ENCODE results near the gene BID.

BID gene

DNA sequence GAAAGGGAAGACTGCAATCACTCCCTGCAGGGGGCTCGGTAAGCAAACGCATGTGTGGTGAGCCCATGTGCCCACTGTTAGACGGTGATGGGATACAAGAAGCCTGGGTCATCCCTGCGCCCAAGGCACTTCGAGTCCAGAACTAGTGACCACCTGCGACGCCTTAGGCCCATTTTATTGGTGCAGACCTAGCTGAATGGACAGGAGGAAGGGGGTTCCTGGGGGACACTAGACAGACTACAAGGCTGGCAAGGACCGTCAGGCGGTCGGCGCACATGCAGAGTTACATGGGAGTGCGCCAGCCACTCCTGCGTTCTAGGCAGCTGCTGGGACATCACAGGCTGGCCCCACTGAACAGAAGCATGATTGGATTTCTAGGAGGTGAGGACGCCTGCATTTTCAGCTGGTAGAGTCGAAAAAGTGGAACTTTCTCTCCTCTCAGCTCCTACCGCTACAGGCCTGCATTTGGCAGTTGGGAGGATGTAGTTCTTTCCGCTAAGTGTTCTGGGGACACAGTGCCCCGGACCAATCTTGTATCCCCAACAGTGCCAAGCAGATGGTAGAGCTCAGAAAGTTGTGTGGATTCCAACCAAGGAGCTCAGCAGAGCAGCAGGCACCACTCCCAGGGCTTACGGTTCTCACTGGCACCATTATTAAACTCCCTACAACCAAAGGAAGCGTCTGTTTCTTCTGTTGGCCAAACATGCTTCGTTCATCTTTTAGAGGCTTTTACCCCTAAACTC is 35.7 kb downstream of the BID start:
- DNase-seq (ENCODE audit: low spot score) = no peak

DNA sequence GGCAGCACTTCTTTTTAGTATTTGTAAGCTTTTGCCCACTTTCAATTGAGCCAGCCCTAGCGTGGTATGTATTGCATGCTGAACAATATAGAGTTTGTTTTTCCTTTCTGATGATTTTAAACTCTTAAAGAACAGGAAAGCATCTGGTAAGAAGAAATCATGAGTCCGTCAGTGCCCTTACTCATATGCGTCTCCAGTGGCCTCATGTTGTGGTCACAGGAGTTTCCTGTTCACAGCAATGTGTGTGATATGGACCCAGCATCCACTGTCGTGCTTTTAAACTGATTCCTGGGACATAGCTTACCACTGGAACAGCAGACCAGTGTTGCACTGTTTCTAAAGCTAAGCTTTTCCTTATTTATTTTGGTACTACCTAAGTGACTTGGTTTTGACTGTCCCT is 40.1 kb downstream of the BID start:
- DNase-seq (ENCODE audit: low spot score) = no peak

GRCh38 chr22:17733466-17733865 is 40.8 kb downstream of the BID start:
- DNase-seq (ENCODE audit: low spot score) = no peak

DNA sequence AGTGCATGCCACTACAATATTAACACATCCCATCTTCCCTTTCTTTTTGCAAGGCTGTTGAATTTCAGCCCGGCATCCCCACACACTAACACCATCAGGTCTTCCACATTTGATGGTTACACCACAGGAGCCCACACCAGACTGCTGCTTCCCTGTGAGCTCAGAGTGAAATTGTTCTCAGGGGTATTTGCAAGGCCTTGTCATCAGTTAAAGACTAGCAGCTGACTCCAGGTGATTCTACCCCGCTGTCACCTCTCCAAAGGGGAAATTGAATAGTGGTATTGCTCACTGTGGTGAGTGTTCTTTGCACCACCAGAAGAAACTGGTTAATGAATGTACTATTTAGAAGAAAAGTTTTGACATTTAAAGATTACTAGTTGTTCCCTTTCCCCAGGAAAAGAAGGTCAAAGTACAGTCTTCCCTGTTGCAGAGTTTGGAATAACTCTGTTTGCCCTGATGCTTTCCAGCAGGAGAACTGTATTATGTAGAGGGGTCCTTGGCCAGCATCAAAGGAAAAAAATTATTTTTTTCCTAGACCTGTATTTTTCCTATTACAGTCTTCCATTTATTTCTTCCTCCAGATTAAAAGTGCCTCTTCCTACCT is 41.9 kb downstream of the BID start:
- DNase-seq (ENCODE audit: low spot score) = no peak

DNA sequence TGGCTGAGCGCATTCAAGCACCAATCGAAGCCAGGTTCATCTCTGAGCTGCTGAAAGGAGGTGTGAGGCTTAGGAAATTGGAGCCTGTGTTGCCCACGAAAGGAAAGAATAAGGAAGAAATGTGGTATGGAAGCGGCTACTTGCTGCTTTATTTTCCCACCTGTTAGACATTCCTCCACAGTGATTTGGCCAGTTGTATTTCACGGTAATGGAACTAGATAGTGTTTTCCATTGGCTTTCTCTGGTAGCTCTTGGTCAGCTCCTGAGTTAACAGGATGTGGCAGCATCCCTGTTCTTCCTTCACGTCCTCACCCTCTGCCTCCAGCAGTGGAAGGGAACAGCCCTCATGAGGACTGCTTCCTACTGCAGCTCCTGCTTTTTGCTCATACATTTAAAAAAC is 44.7 kb downstream of the BID start:
- no peak for DNase-seq (ENCODE audit: low spot score)

- no peak for DNase-seq (ENCODE audit: low spot score)
Observed at GRCh38 chr22:17728786-17729185, 45.5 kb downstream of the BID start.

- no peak for DNase-seq (ENCODE audit: low spot score)
Observed at GRCh38 chr22:17726928-17727897, 47.1 kb downstream of the BID start.

DNA sequence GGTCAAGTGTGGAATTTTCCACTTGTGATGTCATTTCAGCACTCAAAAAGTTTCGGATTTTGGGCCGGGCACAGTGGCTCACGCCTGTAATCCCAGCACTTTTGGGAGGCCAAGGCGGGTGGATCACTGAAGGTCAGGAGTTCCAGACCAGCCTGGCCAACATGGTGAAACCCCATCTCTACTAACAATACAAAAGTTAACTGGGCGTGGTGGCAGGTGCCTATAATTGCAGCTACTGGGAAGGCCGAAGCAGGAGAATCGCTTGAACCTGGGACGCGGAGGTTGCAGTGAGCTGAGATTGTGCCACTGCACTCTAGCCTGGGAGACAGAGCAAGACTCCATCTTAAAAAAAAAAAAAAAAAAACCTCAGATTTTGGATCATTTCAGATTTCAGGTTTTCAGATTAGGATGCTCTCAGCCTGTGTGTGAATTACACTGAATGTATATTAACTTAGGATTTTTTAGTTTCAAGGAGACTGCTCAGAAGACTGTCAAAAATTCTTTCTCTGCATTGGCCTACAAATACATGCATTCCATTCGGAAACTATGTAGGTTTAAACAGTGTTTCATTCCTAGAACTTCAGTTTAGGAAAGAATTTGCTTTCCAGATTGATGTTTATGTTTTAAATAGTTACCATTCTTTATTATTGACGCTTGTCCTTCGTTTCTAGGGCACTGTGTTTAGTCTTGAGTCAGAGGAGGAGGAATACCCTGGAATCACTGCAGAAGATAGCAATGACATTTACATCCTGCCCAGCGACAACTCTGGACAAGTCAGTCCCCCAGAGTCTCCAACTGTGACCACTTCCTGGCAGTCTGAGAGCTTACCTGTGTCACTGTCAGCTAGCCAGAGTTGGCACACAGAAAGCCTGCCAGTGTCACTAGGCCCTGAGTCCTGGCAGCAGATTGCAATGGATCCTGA is 48.0 kb downstream of the BID start:
- no peak for DNase-seq (ENCODE audit: low spot score)

GRCh38 chr22:17725500-17725796 is 48.8 kb downstream of the BID start:
- no peak for DNase-seq (ENCODE audit: low spot score)

DNA sequence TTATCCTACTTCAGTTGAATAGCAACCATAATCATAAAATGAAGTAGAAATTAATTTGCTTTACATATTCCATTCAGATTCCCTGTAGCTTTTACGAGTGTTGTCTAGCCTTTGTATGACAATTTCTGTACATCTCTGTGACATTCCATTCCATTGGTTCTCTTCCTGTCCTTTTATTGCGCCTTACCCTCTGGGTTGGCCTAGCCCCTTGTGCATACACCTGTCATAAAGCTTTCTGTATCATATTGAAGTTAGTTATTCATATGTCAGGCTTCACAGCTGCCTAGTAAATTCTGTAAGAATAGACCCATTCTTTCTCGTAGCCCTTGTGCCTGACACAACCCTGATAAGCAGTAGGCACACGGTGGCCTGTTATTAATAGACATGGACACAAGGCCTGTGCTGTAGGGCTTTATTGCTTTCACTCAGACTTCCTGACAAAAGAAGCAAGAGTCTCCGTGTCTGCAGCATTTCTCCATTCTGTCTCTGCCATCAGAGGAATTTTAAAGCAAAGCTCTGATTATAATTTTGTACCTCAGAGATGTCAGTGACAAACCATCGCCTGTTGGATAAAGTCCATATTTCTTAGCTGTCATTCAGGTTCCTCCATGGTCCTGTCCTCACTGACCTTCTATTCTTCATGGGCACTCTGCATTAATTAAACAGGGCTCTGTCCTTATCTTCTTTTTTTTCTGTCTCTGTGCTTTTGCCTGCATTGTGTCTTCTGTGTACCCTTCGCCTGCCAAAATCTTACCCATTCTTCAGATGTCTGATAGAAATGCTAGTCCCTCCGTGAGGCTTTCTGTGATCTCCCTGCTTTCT is 49.4 kb downstream of the BID start:
- peak; percentile 79 for DNase-seq (ENCODE audit: low spot score)

- peak; percentile 34 for DNase-seq (ENCODE audit: low spot score)
Observed at GRCh38 chr22:17724241-17724640, 50.0 kb downstream of the BID start.

DNA sequence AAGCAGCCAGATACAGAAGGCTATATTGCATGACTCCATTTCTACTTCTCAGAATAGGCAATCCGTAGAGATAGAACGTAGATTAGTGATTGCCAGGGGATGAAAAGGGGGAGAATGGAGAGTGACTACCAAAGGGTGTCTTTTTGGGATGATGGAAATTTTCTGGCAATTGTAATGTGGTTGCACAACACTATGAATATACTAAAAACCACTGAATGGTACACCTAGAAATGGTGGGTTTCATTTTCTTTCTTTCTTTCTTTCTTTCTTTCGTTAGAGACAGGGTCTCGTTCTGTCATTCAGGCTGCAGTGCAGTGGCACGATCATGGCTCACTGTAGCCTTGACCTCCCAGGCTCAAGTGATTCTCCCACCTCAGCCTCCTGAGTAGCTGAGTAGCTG is 54.4 kb downstream of the BID start:
- no peak for DNase-seq (ENCODE audit: low spot score)

- DNase-seq (ENCODE audit: low spot score) = no peak
Observed at GRCh38 chr22:17717708-17718107, 56.6 kb downstream of the BID start.

DNA sequence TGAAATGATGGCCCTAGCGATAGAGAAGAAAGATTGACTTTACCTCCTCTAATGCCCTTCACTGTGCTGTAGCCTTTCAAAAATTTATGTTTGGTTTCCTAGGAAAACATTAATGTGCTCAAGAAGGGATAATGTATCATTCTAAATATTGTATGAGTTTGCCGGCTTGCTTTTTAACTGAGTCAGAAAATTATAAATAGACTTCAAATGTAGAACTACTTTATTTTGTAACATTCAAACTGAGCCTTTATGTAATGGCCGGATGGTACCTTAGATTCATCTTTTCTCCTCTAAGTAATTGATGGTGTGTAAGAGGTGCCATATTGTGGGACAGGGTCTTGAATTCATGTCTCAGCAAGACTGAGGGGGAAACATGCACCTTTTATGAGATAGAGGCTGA is 57.7 kb downstream of the BID start:
- no peak for DNase-seq (ENCODE audit: low spot score)

GRCh38 chr22:17712441-17712840 is 61.8 kb downstream of the BID start:
- no peak for DNase-seq (ENCODE audit: low spot score)

DNA sequence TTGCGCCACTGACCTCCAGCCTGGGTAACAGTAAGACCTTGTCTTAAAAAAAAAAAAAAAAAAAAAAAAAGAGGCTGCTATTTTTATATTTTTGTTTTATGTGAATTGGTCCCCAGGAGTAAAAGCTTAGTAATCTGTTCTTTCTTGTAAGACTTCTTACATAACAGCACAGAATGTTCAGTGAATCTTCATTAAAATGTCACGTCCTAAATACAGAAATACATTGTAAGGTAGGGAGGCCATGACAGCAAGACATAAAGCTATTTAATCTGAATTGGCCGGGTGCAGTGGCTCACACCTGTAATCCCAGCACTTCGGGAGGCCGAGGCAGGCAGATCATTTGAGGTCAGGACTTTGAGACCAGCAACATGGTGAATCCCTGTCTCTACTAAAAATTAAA is 64.2 kb downstream of the BID start:
- no peak for DNase-seq (ENCODE audit: low spot score)

- peak; percentile 53 for DNase-seq (ENCODE audit: low spot score)
Observed at GRCh38 chr22:17707526-17707925, 66.7 kb downstream of the BID start.

- no peak for DNase-seq (ENCODE audit: low spot score)
Observed at GRCh38 chr22:17706947-17707346, 67.3 kb downstream of the BID start.

- DNase-seq (ENCODE audit: low spot score) = peak; percentile 94
Observed at GRCh38 chr22:17705951-17706900, 68.0 kb downstream of the BID start.

GRCh38 chr22:17705546-17705945 is 68.7 kb downstream of the BID start:
- no peak for DNase-seq (ENCODE audit: low spot score)

Data from pons (tissue), 1 donor.